SIG-M5 treated with dmso at 0.1 percent for 504 hours (cell line): ENCODE measurements around the gene TMX4.
"Not testable (repeated sequence)": the region's sequence is repeated elsewhere in the genome, so short reads cannot be mapped to it uniquely, and the experiment has no call there.

ENCODE experiments used
- DNase-seq: peaks from one replicate; lab custom pipeline; 2025; ENCODE audit not compliant: unreplicated experiment; lab: John Stamatoyannopoulos, UW

Gene TMX4

GRCh38 chr20:7974785-7975435, 44.7 kb downstream of the TMX4 start:
- DNase-seq: no peak

- DNase-seq: no peak
Observed at GRCh38 chr20:7971536-7972280, 47.9 kb downstream of the TMX4 start.

- no peak for DNase-seq
Observed at GRCh38 chr20:7967199-7967844, 52.2 kb downstream of the TMX4 start.

- DNase-seq: no peak
Observed at GRCh38 chr20:7966176-7966575, 53.4 kb downstream of the TMX4 start.

GRCh38 chr20:7959484-7959883, 60.1 kb downstream of the TMX4 start:
- DNase-seq: no peak

- not testable (repeated sequence) for DNase-seq
Observed at GRCh38 chr20:7956561-7956960, 63.0 kb downstream of the TMX4 start.

GRCh38 chr20:7950387-7950786, 69.2 kb downstream of the TMX4 start:
- no peak for DNase-seq

- no peak for DNase-seq
Observed at GRCh38 chr20:7943891-7944290, 75.7 kb downstream of the TMX4 start.

- no peak for DNase-seq
Observed at GRCh38 chr20:7940341-7940740, 79.2 kb downstream of the TMX4 start, which contains the start of gene HAO1. TSS of gene HAO1 (minus strand) at chr20:7940458. CDS start at chr20:7940422, 36 bp downstream.

- DNase-seq: no peak
Observed at GRCh38 chr20:7939663-7940062, 79.9 kb downstream of the TMX4 start.

- DNase-seq: no peak
Observed at GRCh38 chr20:7938058-7938457, 81.5 kb downstream of the TMX4 start.

GRCh38 chr20:7937328-7937727, 82.2 kb downstream of the TMX4 start:
- DNase-seq: no peak

- no peak for DNase-seq
Observed at GRCh38 chr20:7935027-7935551, 84.5 kb downstream of the TMX4 start.

GRCh38 chr20:7933346-7933745, 86.2 kb downstream of the TMX4 start:
- no peak for DNase-seq

- peak; percentile 29 for DNase-seq
Observed at GRCh38 chr20:7930343-7930742, 89.2 kb downstream of the TMX4 start.
